ENCODE results near the gene SMARCA5.
A peak's percentile ranks its signal among the peaks of the same experiment; 100 is the strongest.

The SMARCA5 gene

DNA sequence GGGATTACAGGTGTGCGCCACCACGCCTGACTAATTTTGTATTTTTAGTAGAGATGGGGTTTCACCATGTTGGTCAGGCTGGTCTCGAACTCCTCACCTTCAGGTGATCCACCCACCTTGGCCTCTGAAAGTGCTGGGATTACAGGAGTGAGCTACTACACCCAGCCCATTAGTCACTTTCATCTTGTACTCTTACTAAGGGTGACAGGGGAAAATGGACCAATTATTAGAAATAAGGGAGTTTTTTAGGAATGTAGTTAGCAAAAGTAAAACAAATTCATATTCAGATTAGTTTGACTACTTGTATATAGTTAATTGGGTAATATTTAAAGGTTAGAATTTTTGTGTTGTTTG, 26.1 kb downstream of the SMARCA5 start:
- no peak for DNase-seq
- TF ChIP-seq, protein P1, sequence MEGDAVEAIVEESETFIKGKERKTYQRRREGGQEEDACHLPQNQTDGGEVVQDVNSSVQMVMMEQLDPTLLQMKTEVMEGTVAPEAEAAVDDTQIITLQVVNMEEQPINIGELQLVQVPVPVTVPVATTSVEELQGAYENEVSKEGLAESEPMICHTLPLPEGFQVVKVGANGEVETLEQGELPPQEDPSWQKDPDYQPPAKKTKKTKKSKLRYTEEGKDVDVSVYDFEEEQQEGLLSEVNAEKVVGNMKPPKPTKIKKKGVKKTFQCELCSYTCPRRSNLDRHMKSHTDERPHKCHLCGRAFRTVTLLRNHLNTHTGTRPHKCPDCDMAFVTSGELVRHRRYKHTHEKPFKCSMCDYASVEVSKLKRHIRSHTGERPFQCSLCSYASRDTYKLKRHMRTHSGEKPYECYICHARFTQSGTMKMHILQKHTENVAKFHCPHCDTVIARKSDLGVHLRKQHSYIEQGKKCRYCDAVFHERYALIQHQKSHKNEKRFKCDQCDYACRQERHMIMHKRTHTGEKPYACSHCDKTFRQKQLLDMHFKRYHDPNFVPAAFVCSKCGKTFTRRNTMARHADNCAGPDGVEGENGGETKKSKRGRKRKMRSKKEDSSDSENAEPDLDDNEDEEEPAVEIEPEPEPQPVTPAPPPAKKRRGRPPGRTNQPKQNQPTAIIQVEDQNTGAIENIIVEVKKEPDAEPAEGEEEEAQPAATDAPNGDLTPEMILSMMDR (IDR thresholded peaks at IDR 0.05; ENCODE audit: low read depth, low read length): no peak
- no peaks in the 10 kb centered on the region for H3K27me3 ChIP-seq (ENCODE audit: insufficient read depth, low read depth, severe bottlenecking)
- no peak overlapping the region for H3K27ac ChIP-seq
- no peak overlapping the region for H3K4me3 ChIP-seq (ENCODE audit: low read depth, low read length)
- H3K9me3 ChIP-seq (ENCODE audit: severe bottlenecking): no peaks in the 10 kb centered on the region
- H3K36me3 ChIP-seq: peaks cover 99% of the 10 kb centered on the region

DNA sequence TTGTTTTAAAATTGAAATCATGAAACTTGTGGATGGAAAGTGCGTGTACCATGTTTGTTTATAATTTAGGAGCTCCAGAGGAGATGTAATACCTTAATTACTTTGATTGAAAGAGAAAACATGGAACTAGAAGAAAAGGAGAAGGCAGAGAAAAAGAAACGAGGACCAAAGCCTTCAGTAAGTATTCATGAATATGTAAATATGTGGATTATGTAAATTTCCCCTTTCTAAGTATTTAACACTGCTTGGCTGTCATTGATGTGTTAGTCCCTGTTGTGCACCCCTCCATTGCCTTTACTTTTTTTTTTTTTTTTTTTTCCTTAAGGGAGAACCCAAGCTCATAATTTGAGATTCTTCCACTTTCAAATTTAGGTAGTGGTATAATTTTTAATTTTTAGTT, 36.4 kb downstream of the SMARCA5 start:
- TF ChIP-seq, protein P1 (IDR thresholded peaks at IDR 0.05; ENCODE audit: low read depth, low read length): no peak
- Histone ChIP-seq H3K27ac (no peak overlapping the region), H3K36me3 (peaks cover 89% of the 10 kb centered on the region), H3K4me3 (ENCODE audit: low read depth, low read length) (no peak overlapping the region), H3K9me3 (ENCODE audit: severe bottlenecking) (no peaks in the 10 kb centered on the region), H3K27me3 (ENCODE audit: insufficient read depth, low read depth, severe bottlenecking) (no peaks in the 10 kb centered on the region)
- DNase-seq: no peak

DNA sequence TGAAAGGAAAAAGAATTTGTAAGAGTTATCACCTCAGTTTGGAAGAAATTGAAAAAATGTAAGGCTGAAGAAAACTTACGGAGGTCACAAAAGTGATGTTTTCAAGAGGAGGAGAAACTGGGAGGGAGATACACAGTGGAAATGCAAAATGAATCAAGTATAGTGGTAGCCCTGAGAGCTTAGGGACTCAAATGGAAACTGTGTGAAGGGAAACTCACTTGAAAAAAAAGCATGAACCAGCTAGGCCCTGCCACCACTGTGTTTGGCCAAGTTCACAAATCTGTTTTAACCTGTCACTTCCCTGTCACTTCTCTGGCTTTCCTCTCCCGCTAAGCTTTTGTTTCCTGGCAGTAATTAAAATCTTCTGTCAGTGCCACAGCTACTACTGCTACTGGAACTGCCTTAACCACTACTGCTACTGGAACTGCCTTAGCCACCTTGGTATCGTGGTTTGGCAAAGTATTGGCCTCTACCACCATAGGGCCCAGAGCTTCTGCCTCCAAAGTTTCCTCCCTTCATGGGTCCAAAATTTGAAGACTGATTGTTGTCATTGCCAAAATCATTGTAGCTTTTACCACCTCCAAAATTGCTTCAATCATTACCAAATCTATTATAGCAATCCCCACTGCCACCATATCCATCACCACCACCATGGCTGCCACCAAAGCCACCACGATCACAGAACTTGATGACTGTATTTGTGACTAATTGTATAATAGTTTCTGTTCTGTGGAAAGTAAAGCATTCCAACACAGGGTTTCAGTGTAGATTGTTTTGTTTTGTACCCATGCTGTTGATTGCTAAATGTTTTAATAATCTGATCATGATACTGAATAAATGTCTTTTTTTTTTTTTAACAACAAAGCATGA, 41.5 kb downstream of the SMARCA5 start:
- TF ChIP-seq, protein P1 (IDR thresholded peaks at IDR 0.05; ENCODE audit: low read depth, low read length): no peak
- Histone ChIP-seq H3K9me3 (ENCODE audit: severe bottlenecking) (no peaks in the 10 kb centered on the region), H3K27me3 (ENCODE audit: insufficient read depth, low read depth, severe bottlenecking) (no peaks in the 10 kb centered on the region), H3K36me3 (peaks cover 42% of the 10 kb centered on the region), H3K4me3 (ENCODE audit: low read depth, low read length) (no peak overlapping the region), H3K27ac (no peak overlapping the region)
- DNase-seq: no peak

DNA sequence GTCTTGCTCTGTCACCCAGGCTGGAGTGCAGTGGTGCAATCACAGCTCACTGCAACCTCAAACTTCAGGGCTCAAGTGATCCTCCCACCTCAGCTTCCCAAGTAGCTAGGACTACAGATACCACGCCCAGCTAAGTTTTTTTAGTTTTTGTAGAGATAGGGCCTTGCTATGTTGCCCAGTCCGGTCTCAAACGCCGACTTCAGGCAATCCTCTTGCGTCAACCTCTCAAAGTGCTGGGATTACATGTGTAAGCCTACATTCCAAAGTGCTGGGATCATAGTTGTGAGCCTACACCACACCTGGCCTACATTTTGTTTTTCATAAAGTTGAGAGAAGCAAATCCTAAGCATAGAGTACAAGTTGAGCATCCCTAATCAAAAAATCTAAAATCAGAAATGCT, 42.2 kb downstream of the SMARCA5 start:
- H3K27ac ChIP-seq: no peak overlapping the region
- no peak overlapping the region for H3K4me3 ChIP-seq (ENCODE audit: low read depth, low read length)
- TF ChIP-seq, protein P1 (IDR thresholded peaks at IDR 0.05; ENCODE audit: low read depth, low read length): no peak
- DNase-seq: no peak
- no peaks in the 10 kb centered on the region for H3K9me3 ChIP-seq (ENCODE audit: severe bottlenecking)
- peaks cover 37% of the 10 kb centered on the region for H3K36me3 ChIP-seq
- H3K27me3 ChIP-seq (ENCODE audit: insufficient read depth, low read depth, severe bottlenecking): no peaks in the 10 kb centered on the region

DNA sequence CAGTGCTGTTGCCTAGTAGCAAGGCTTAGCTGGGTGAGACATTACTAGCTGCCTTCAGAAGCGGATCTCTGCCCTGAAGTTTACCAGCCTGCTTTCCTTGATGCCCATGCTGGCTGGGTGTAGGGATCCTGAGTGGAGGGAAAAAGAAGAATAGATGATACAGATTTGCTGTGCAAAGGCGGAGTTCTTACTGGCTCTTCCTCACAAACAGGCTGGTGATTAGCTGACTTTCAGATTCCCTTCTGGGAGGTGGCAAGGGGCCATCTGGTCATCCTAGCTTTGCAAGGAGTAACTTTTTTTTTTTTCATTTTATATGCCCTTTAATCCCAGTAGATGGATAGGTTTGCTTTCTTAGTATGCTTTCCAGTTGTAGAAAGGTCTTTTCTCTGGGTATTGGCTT, 44.8 kb downstream of the SMARCA5 start:
- peaks cover 18% of the 10 kb centered on the region for H3K36me3 ChIP-seq
- H3K27me3 ChIP-seq (ENCODE audit: insufficient read depth, low read depth, severe bottlenecking): no peaks in the 10 kb centered on the region
- TF ChIP-seq, protein P1 (IDR thresholded peaks at IDR 0.05; ENCODE audit: low read depth, low read length): no peak
- H3K9me3 ChIP-seq (ENCODE audit: severe bottlenecking): no peaks in the 10 kb centered on the region
- H3K27ac ChIP-seq: no peak overlapping the region
- H3K4me3 ChIP-seq (ENCODE audit: low read depth, low read length): peak overlapping the region; percentile 55; the same call in 1 of the 2 replicates
- peak; percentile 57 for DNase-seq

Measured in WERI-Rb-1 (cell line).